GM12891 (cell line): ENCODE results near the gene GPRC6A.

Experiments used
- PAX5 ChIP-seq: IDR thresholded peaks from 2 replicates; pipeline ENCODE4 v1.6.1; 2011; ENCODE audit warnings: low read length, moderate library complexity, mild to moderate bottlenecking; ENCODE audit not compliant: insufficient read depth, severe bottlenecking
- POLR2A ChIP-seq: IDR thresholded peaks from 2 replicates; pipeline ENCODE4 v1.6.1; 2011; ENCODE audit warnings: low read depth, low read length, control low read depth
- POLR2AphosphoS5 ChIP-seq: IDR thresholded peaks from 2 replicates; pipeline ENCODE4 v1.6.1; 2011; ENCODE audit warnings: low read depth, low read length, control low read depth
- POU2F2 ChIP-seq: IDR thresholded peaks from 2 replicates; pipeline ENCODE4 v1.6.1; 2011; ENCODE audit warnings: low read depth, mild to moderate bottlenecking, control low read depth, low read length, moderate library complexity
- SPI1 ChIP-seq: IDR thresholded peaks from 2 replicates; pipeline ENCODE4 v1.6.1; 2011; ENCODE audit warnings: low read depth, low read length, control low read depth
- TAF1 ChIP-seq: IDR thresholded peaks from 2 replicates; pipeline ENCODE4 v1.6.1; 2011; ENCODE audit warnings: low read depth, low read length, control low read depth

- TF ChIP-seq POLR2AphosphoS5, result no peak
- TF ChIP-seq POLR2A, result no peak
- no peak for TF ChIP-seq POU2F2
- TF ChIP-seq SPI1, result no peak
- TF ChIP-seq TAF1, result no peak
- TF ChIP-seq PAX5, result no peak
Observed at GRCh38 chr6:116763906-116764628, 64.8 kb downstream of the GPRC6A start.
